GM12878 (cell line): ENCODE results near the gene TSPAN31.

Experiments used
- BHLHE40 ChIP-seq, 2 experiments: fragments of 450-650 bp in 1 of 2; IDR thresholded peaks; 2 replicates each; pipeline ENCODE4 v1.6.1; 2011 to 2017; ENCODE audit warnings: low read depth in 2 of 2, borderline replicate concordance in 1 of 2, improper control_type of control experiment in 1 of 2, low read length in 1 of 2, mild to moderate bottlenecking in 1 of 2
- TF ChIP-seq, protein P1 (sequence below), 3 experiments: IDR thresholded peaks in 2 of 3; conservative IDR thresholded peaks in 1 of 3; 2 replicates each; pipeline ENCODE4 v1.5.1; 2011; ENCODE audit warnings: low read depth in 3 of 3, low read length in 3 of 3, mild to moderate bottlenecking in 3 of 3, control low read depth in 2 of 3, moderate library complexity in 2 of 3, inconsistent platforms in 1 of 3, mixed read lengths in 1 of 3; ENCODE audit not compliant: control insufficient read depth in 2 of 3, insufficient read depth in 1 of 3; ENCODE audit errors: extremely low read depth in 1 of 3

DNA sequence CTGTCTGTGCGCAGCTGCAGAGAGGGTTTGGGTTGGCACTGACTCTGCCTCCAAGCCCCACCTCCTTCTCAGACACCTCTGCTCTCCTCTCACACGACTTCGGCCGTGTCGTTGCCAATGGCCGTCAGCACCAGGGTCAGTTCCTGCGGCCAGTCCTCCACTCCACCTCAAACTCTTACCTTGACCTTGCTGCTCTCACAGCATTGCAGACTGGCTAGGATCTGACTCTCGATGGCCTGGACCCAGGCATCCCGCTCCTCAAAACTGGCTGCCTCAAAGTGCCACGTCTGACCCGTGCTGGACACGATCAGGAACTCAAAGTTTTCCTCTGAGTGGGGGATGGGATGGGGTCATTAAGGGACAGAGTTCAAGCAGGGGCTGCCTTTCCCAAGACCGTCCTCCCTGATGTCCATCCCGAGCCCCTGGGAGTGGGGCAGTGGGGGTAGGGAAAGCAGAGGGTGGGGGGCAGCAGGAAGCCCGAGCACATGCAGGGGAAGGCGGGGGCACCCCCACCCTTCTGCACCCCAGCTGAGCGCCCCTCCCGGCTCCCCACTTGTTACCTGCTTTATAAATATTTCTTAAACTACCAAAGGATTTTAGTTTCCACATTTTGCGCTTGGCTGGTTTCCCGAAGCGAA is 17.0 kb upstream of the TSPAN31 start:
- no peak for TF ChIP-seq BHLHE40 (IDR thresholded peaks at IDR 0.05; ENCODE audit: borderline replicate concordance in 1 of 2, low read depth in 2 of 2, low read length in 1 of 2)
- TF ChIP-seq, protein P1, sequence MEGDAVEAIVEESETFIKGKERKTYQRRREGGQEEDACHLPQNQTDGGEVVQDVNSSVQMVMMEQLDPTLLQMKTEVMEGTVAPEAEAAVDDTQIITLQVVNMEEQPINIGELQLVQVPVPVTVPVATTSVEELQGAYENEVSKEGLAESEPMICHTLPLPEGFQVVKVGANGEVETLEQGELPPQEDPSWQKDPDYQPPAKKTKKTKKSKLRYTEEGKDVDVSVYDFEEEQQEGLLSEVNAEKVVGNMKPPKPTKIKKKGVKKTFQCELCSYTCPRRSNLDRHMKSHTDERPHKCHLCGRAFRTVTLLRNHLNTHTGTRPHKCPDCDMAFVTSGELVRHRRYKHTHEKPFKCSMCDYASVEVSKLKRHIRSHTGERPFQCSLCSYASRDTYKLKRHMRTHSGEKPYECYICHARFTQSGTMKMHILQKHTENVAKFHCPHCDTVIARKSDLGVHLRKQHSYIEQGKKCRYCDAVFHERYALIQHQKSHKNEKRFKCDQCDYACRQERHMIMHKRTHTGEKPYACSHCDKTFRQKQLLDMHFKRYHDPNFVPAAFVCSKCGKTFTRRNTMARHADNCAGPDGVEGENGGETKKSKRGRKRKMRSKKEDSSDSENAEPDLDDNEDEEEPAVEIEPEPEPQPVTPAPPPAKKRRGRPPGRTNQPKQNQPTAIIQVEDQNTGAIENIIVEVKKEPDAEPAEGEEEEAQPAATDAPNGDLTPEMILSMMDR (IDR thresholded peaks at IDR 0.05 in 2 of 3, conservative IDR thresholded peaks at IDR 0.05 in 1 of 3; ENCODE audit: control insufficient read depth in 2 of 3, extremely low read depth in 1 of 3, insufficient read depth in 1 of 3, low read depth in 3 of 3, low read length in 3 of 3): no peak
